Left ventricle myocardium inferior (tissue), 1 donor: ENCODE measurements around the gene SMIM23. TPM values are rescaled to one million over a fixed set of nuclear protein-coding genes. Genes with fewer than 3 reads are reported as not detected.
"Not testable (repeated sequence)": the region's sequence is repeated elsewhere in the genome, so short reads cannot be mapped to it uniquely, and the experiment has no call there.

Experiments used
- DNase-seq: peaks from one replicate; pipeline ENCODE4 v3.0.0-alpha.2; 2020
- H3K27ac ChIP-seq: fragments of 200-600 bp; replicated peaks from 2 replicates; pipeline ENCODE4 v1.8.0; 2021
- H3K27me3 ChIP-seq: fragments of 200-600 bp; 2 replicates; pipeline ENCODE4 v1.8.0; 2021; ENCODE audit warnings: low read depth
- H3K36me3 ChIP-seq: fragments of 200-600 bp; 2 replicates; pipeline ENCODE4 v1.8.0; 2021
- H3K4me1 ChIP-seq: fragments of 200-600 bp; 2 replicates; pipeline ENCODE4 v1.8.0; 2021
- H3K4me3 ChIP-seq: fragments of 200-600 bp; 2 replicates; pipeline ENCODE4 v1.8.0; 2021; ENCODE audit warnings: mild to moderate bottlenecking, moderate library complexity
- H3K9me3 ChIP-seq: fragments of 200-600 bp; replicated peaks from 2 replicates; pipeline ENCODE4 v1.8.0; 2021
- CTCF ChIP-seq: fragments of 200-600 bp; IDR thresholded peaks from 2 replicates; pipeline ENCODE4 v1.8.0; 2021; ENCODE audit warnings: antibody characterized with exemption, mild to moderate bottlenecking, borderline replicate concordance
- intact Hi-C: fragments of 100-400 bp; cut with micrococcal nuclease; formaldehyde crosslinking; loops from one replicate; pipeline ENCODE4 v1.11.0; 2022
- total RNA-seq: library from RNA; stranded (reverse); fragmentation: NEBNext Ultra II Directional; extraction: Animal tissue kit (Norgen Biotek cat#: 25700); gene quantifications from one replicate; pipeline ENCODE4 v1.2.1, GENCODE V29; 2021
- donor health status: DM: no; HTN: yes; CAD: no; lungs with severe emphysema.

The SMIM23 gene
- total RNA-seq, 1 donor from 2014 or later, result not detected

GRCh38 chr5:171771856-171772255 lies 13.8 kb upstream of the SMIM23 start:
- H3K27me3 ChIP-seq, result no peaks in the 10 kb centered on the region
- no peak for DNase-seq
- no peak overlapping the region for H3K4me3 ChIP-seq
- TF ChIP-seq CTCF, result no peak
- H3K9me3 ChIP-seq, result peaks cover 11% of the 10 kb centered on the region
- H3K4me1 ChIP-seq, result no peaks in the 10 kb centered on the region
- H3K36me3 ChIP-seq, result no peaks in the 10 kb centered on the region
- no peak overlapping the region for H3K27ac ChIP-seq
- intact Hi-C loops, result no loop called here

- no peak for TF ChIP-seq CTCF
- no peaks in the 10 kb centered on the region for H3K27me3 ChIP-seq
- no peaks in the 10 kb centered on the region for H3K9me3 ChIP-seq
- intact Hi-C loops, result no loop called here
- no peak overlapping the region for H3K4me3 ChIP-seq
- H3K36me3 ChIP-seq, result no peaks in the 10 kb centered on the region
- DNase-seq, result no peak
- H3K27ac ChIP-seq, result no peak overlapping the region
- H3K4me1 ChIP-seq, result no peaks in the 10 kb centered on the region
These were observed 12.5 kb upstream of the SMIM23 start for GRCh38 chr5:171773106-171773505.

GRCh38 chr5:171774418-171774817 lies 11.2 kb upstream of the SMIM23 start:
- no peak for DNase-seq
- H3K4me1 ChIP-seq, result no peaks in the 10 kb centered on the region
- no peaks in the 10 kb centered on the region for H3K36me3 ChIP-seq
- intact Hi-C loops, result no loop called here
- H3K27ac ChIP-seq, result no peak overlapping the region
- H3K27me3 ChIP-seq, result no peaks in the 10 kb centered on the region
- no peak for TF ChIP-seq CTCF
- no peak overlapping the region for H3K4me3 ChIP-seq
- H3K9me3 ChIP-seq, result no peaks in the 10 kb centered on the region

GRCh38 chr5:171776213-171776612 lies 9.4 kb upstream of the SMIM23 start:
- H3K4me1 ChIP-seq, result no peaks in the 10 kb centered on the region

GRCh38 chr5:171776770-171777759 lies 8.6 kb upstream of the SMIM23 start:
- DNase-seq, result no peak
- Histone ChIP-seq H3K9me3 (no peaks in the 10 kb centered on the region), H3K27ac (no peak overlapping the region), H3K27me3 (no peaks in the 10 kb centered on the region), H3K36me3 (no peaks in the 10 kb centered on the region), H3K4me3 (no peak overlapping the region), H3K4me1 (no peaks in the 10 kb centered on the region)
- no peak for TF ChIP-seq CTCF
- intact Hi-C loops, result no loop called here

More at GRCh38 chr5:171776213-171776612, 9.4 kb upstream of the SMIM23 start:
- intact Hi-C loops, result no loop called here
- H3K36me3 ChIP-seq, result no peaks in the 10 kb centered on the region
- H3K4me3 ChIP-seq, result no peak overlapping the region
- H3K27me3 ChIP-seq, result no peaks in the 10 kb centered on the region
- no peak for DNase-seq
- TF ChIP-seq CTCF, result no peak
- no peak overlapping the region for H3K27ac ChIP-seq
- H3K9me3 ChIP-seq, result no peaks in the 10 kb centered on the region

- H3K9me3 ChIP-seq, H3K4me3 ChIP-seq, H3K4me1 ChIP-seq, intact Hi-C loops, H3K27ac ChIP-seq, H3K27me3 ChIP-seq, H3K36me3 ChIP-seq, DNase-seq: not testable (repeated sequence)
These were observed 3.9 kb upstream of the SMIM23 start for GRCh38 chr5:171781744-171782143.
